ENCODE data around the gene APBA2.

GRCh38 chr15:29037997-29038705 lies 152.4 kb downstream of the APBA2 start:
- TF ChIP-seq, protein P1, sequence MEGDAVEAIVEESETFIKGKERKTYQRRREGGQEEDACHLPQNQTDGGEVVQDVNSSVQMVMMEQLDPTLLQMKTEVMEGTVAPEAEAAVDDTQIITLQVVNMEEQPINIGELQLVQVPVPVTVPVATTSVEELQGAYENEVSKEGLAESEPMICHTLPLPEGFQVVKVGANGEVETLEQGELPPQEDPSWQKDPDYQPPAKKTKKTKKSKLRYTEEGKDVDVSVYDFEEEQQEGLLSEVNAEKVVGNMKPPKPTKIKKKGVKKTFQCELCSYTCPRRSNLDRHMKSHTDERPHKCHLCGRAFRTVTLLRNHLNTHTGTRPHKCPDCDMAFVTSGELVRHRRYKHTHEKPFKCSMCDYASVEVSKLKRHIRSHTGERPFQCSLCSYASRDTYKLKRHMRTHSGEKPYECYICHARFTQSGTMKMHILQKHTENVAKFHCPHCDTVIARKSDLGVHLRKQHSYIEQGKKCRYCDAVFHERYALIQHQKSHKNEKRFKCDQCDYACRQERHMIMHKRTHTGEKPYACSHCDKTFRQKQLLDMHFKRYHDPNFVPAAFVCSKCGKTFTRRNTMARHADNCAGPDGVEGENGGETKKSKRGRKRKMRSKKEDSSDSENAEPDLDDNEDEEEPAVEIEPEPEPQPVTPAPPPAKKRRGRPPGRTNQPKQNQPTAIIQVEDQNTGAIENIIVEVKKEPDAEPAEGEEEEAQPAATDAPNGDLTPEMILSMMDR (IDR thresholded peaks at IDR 0.05) = no peak
- TF ChIP-seq POLR2A (IDR thresholded peaks at IDR 0.05) = no peak

Measured in sigmoid colon (tissue), 3 donors.